AML-193 (cell line): ENCODE data around the gene MKNK2.

ENCODE experiments used
- DNase-seq, 2 experiments: peaks; one replicate each; lab custom pipeline; 2025; lab: John Stamatoyannopoulos, UW

Gene MKNK2

GRCh38 chr19:2057484-2058469, 6.7 kb upstream of the MKNK2 start:
- no peak for DNase-seq

- no peak for DNase-seq
Measured at GRCh38 chr19:2056837-2057192, 5.8 kb upstream of the MKNK2 start.

GRCh38 chr19:2055931-2056836, 5.1 kb upstream of the MKNK2 start:
- no peak for DNase-seq

- DNase-seq, result no peak
Measured at GRCh38 chr19:2054763-2055162, 3.7 kb upstream of the MKNK2 start.

- DNase-seq, result no peak
Measured at GRCh38 chr19:2053601-2054389, 2.8 kb upstream of the MKNK2 start.

- DNase-seq, result no peak
Measured at GRCh38 chr19:2051773-2052704, 995 bp upstream of the MKNK2 start.

- DNase-seq, result no peak
Measured at GRCh38 chr19:2050349-2050990, 574 bp downstream of the MKNK2 start.

GRCh38 chr19:2049741-2050348, 1.2 kb downstream of the MKNK2 start:
- peak; percentile 70 to 75 for DNase-seq

GRCh38 chr19:2048959-2049740, 1.9 kb downstream of the MKNK2 start:
- DNase-seq, result no peak

GRCh38 chr19:2048104-2048958, 2.7 kb downstream of the MKNK2 start:
- DNase-seq, result no peak

GRCh38 chr19:2047449-2048103, 3.5 kb downstream of the MKNK2 start:
- no peak for DNase-seq

- DNase-seq, result no peak
Measured at GRCh38 chr19:2047076-2047448, 4.0 kb downstream of the MKNK2 start.

GRCh38 chr19:2046046-2046907, 4.8 kb downstream of the MKNK2 start:
- DNase-seq, result no peak

GRCh38 chr19:2045501-2046045, 5.5 kb downstream of the MKNK2 start:
- DNase-seq, result no peak

GRCh38 chr19:2044709-2045500, 6.1 kb downstream of the MKNK2 start:
- DNase-seq, result no peak
